ENCODE data around the gene PHETA1.

DNA sequence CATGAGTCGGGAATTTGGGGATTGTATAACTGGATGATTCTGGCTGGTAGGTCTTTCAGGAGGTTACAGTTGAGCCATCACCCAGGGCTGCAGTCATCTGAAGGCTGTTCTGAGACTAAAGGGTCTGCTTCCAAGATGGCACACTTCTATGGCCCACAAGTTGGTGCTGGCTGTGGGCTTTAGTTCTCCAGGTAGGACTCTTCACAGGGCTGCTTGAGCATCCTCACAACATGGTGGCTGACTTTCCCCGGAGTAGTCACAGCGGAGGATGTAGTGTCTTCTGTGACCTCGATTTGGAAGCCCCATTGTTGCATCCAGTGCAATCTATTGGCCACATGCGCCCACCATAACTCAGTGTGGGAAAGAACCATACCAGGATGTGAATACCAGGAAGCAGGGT is 14.4 kb downstream of the PHETA1 start:
- TF ChIP-seq, protein P1, sequence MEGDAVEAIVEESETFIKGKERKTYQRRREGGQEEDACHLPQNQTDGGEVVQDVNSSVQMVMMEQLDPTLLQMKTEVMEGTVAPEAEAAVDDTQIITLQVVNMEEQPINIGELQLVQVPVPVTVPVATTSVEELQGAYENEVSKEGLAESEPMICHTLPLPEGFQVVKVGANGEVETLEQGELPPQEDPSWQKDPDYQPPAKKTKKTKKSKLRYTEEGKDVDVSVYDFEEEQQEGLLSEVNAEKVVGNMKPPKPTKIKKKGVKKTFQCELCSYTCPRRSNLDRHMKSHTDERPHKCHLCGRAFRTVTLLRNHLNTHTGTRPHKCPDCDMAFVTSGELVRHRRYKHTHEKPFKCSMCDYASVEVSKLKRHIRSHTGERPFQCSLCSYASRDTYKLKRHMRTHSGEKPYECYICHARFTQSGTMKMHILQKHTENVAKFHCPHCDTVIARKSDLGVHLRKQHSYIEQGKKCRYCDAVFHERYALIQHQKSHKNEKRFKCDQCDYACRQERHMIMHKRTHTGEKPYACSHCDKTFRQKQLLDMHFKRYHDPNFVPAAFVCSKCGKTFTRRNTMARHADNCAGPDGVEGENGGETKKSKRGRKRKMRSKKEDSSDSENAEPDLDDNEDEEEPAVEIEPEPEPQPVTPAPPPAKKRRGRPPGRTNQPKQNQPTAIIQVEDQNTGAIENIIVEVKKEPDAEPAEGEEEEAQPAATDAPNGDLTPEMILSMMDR (IDR thresholded peaks at IDR 0.05; ENCODE audit: low read length): no peak
- no peak for TF ChIP-seq EZH2 (IDR thresholded peaks at IDR 0.05; ENCODE audit: borderline replicate concordance, low read length)
